B cell (primary cell): Measurements from ENCODE around the gene ABCA9. TPM values are rescaled to one million over a fixed set of nuclear protein-coding genes. Genes with fewer than 3 reads are reported as not detected.

Source experiments
- ATAC-seq: fragments of 200-7000 bp; cut with Tn5 transposase; one replicate; pipeline ENCODE4 v1.10.0; 2021; ENCODE audit warnings: low read depth, mild to moderate bottlenecking, moderate number of reproducible peaks, moderate library complexity
- CTCF ChIA-PET: fragments of 350-600 bp; sonication (Branson Sonifier 250); formaldehyde crosslinking; loops from one replicate; lab custom pipeline; 2021; ENCODE audit warnings: antibody characterized with exemption, inconsistent platforms; lab: Charles Lee
- POLR2A ChIA-PET: fragments of 350-600 bp; sonication (Branson Sonifier 250); formaldehyde crosslinking; loops from one replicate; lab custom pipeline; 2021; ENCODE audit warnings: antibody characterized with exemption; lab: Charles Lee
- DNase-seq: peaks from one replicate; pipeline ENCODE4 v3.0.0; 2013
- H2AFZ ChIP-seq: 2 replicates; pipeline ENCODE4 v1.6.1; 2012; ENCODE audit warnings: mild to moderate bottlenecking, low read depth, low read length; ENCODE audit not compliant: insufficient read depth, poor library complexity, severe bottlenecking
- H3K27ac ChIP-seq, 2 donors: 1 replicate in 1 of 2; 2 replicates in 1 of 2; pipeline ENCODE4 v1.5.1; 2012 to 2013; ENCODE audit warnings: low read length in 2 of 2, mild to moderate bottlenecking in 2 of 2, moderate library complexity in 1 of 2
- H3K27me3 ChIP-seq, 4 experiments: fragments of 200-600 bp in 1 of 4; sonication (generic) in 1 of 4; replicated peaks in 1 of 4; 1 replicate in 2 of 4; 2 replicates in 2 of 4; pipeline versions ENCODE4 v1.6.1 to v1.7.0; 2013 to 2016; ENCODE audit warnings: low read length in 3 of 4, mild to moderate bottlenecking in 2 of 4, mixed read lengths in 1 of 4, moderate library complexity in 1 of 4; ENCODE audit not compliant: insufficient read depth in 4 of 4, control insufficient read depth in 3 of 4; ENCODE audit errors: control extremely low read depth in 1 of 4
- H3K36me3 ChIP-seq, 2 experiments: replicated peaks in 1 of 2; 1 replicate in 1 of 2; 2 replicates in 1 of 2; pipeline versions ENCODE4 v1.6.1 to v1.7.1; 2013; ENCODE audit warnings: low read length in 1 of 2; ENCODE audit not compliant: insufficient read depth in 2 of 2, control insufficient read depth in 1 of 2; ENCODE audit errors: control extremely low read depth in 1 of 2, extremely low read depth in 1 of 2
- H3K4me1 ChIP-seq, 2 donors: fragments of 200-600 bp in 1 of 2; sonication (generic) in 1 of 2; 1 replicate in 1 of 2; 2 replicates in 1 of 2; pipeline versions ENCODE4 v1.5.1 to v1.6.1; 2013 to 2017; ENCODE audit warnings: low read length in 2 of 2; ENCODE audit not compliant: control insufficient read depth in 2 of 2, insufficient read depth in 2 of 2
- H3K4me2 ChIP-seq: replicated peaks from 2 replicates; pipeline ENCODE3; 2012; ENCODE audit warnings: mild to moderate bottlenecking, low read depth, low read length; ENCODE audit not compliant: poor library complexity, severe bottlenecking
- H3K4me3 ChIP-seq, 5 experiments: fragments of 200-600 bp in 1 of 5; sonication (generic) in 1 of 5; 1 replicate in 3 of 5; 2 replicates in 2 of 5; pipeline versions ENCODE4 v1.5.1 to v1.7.0; 2011 to 2016; ENCODE audit warnings: low read length in 4 of 5, mild to moderate bottlenecking in 4 of 5, low read depth in 2 of 5, control low read depth in 1 of 5, moderate library complexity in 1 of 5; ENCODE audit not compliant: insufficient read depth in 1 of 5; ENCODE audit errors: control extremely low read depth in 1 of 5, extremely low read depth in 1 of 5
- H3K79me2 ChIP-seq: fragments of 200-600 bp; sonication (generic); one replicate; pipeline ENCODE4 v1.6.0; 2016; ENCODE audit warnings: low read length; ENCODE audit not compliant: control insufficient read depth, insufficient read depth
- H3K9ac ChIP-seq: fragments of 200-600 bp; sonication (generic); 2 replicates; pipeline ENCODE4 v1.6.1; 2017; ENCODE audit warnings: mild to moderate bottlenecking, low read length, moderate library complexity
- H3K9me3 ChIP-seq, 3 donors: one replicate each; pipeline versions ENCODE4 v1.6.1 to v1.7.1; 2013; ENCODE audit warnings: low read length in 2 of 3; ENCODE audit not compliant: control insufficient read depth in 2 of 3, insufficient read depth in 1 of 3; ENCODE audit errors: control extremely low read depth in 1 of 3
- H4K20me1 ChIP-seq: 2 replicates; pipeline ENCODE4 v1.6.0; 2012; ENCODE audit warnings: mild to moderate bottlenecking, low read length; ENCODE audit not compliant: insufficient read depth, control insufficient read depth, poor library complexity, severe bottlenecking
- H3K27ac Mint-ChIP-seq: one replicate; pipeline ENCODE4 v1.8.0; 2021; ENCODE audit warnings: mixed read lengths
- H3K27me3 Mint-ChIP-seq: one replicate; pipeline ENCODE4 v1.8.0; 2021; ENCODE audit warnings: mixed read lengths
- H3K4me1 Mint-ChIP-seq: one replicate; pipeline ENCODE4 v1.8.0; 2021; ENCODE audit warnings: mixed read lengths
- H3K4me3 Mint-ChIP-seq: one replicate; pipeline ENCODE4 v1.8.0; 2021; ENCODE audit warnings: mixed read lengths
- H3K9me3 Mint-ChIP-seq: one replicate; pipeline ENCODE4 v1.8.0; 2022; ENCODE audit warnings: mixed read lengths; ENCODE audit not compliant: insufficient read depth
- EZH2 ChIP-seq: IDR thresholded peaks from 2 replicates; pipeline ENCODE4 v1.6.1; 2012; ENCODE audit warnings: borderline replicate concordance, low read depth, mild to moderate bottlenecking, moderate library complexity, low read length; ENCODE audit not compliant: insufficient read depth, poor library complexity, severe bottlenecking
- WGBS: methylation state at CpG from one replicate; pipeline ENCODE4 v1.1.5; 2013; ENCODE audit warnings: missing lambda C conversion rate; ENCODE audit not compliant: insufficient coverage; 5-methylcytosine and 5-hydroxymethylcytosine counted together
- intact Hi-C: fragments of 100-400 bp; cut with micrococcal nuclease; formaldehyde crosslinking; loops from one replicate; pipeline ENCODE4 v1.10.0; 2022
- polyA plus RNA-seq: library from polyadenylated mRNA; depleted of rRNA; stranded (reverse); fragments of >200 nt; gene quantifications from 2 replicates; pipeline ENCODE4 v1.2.3, GENCODE V29; 2012
- small RNA-seq: library from RNA; depleted of rRNA; stranded (forward); fragments of <200 nt; gene quantifications from one replicate; pipeline ENCODE3, GENCODE V24; 2012; ENCODE audit warnings: low replicate concordance, low read depth; ENCODE audit not compliant: insufficient read length
- total RNA-seq, 2 donors: library from RNA; stranded (reverse); fragments of 120-200 nt in 1 of 2; gene quantifications; 1 replicate in 1 of 2; 2 replicates in 1 of 2; pipeline versions ENCODE4 v1.2.3 to v1.2.4, GENCODE V29; 2013 to 2022
- TF ChIP-seq, protein P1 (sequence below): fragments of 200-600 bp; IDR thresholded peaks from one replicate; pipeline ENCODE4 v1.8.0; 2022; ENCODE audit warnings: antibody characterized with exemption, mild to moderate bottlenecking

ABCA9 gene
- total and polyA plus RNA-seq, 2 donors (not counting 1 experiment from before 2014, with no cell fraction given), result 0.06 to 0.91 TPM

DNA sequence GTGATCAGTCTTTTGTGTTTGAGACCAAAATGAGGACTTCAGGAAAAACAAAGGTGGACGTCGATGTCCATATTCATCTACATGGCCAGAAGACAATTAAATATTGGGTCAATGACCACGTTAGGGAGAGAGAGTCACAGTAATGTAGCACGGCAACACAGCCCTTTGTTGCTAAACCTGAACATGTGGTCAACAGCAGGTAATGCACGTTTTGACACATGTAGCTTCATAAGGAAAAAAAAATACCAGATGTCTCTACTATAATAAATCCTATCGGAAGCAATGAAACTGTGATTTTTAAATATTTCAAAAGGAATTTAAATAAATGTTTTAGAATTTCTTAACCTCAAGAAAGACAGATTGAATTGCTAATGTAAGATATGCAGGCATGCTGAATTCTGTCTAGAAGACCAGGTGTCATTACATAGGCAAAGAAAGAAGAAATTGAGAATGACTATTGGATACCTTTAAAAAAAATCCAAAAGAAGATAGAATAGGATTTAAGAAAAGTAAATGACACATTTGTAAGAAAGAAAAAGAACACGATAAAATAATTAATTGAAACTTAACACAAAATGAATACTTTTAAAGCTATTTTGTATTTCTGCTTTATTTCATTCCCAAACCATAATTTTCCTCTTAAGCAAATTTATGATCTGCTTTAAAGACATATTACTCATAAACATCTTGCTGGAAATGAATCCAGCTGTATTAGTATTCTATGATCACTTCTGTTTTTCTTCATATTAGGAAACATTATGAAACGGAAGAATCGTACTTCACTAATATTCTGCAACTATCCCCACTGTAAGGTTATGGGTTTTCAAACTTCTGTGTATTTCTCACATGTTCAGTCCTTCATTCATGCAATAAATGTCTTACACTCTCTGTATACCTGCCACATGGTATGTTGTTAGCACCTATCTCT, 135.7 kb downstream of the ABCA9 start:
- ATAC-seq (no peak), DNase-seq (no peak)
- no peak overlapping the region for H3K4me3 Mint-ChIP-seq
- peaks cover 3% of the 10 kb centered on the region for H3K27me3 Mint-ChIP-seq
- Histone ChIP-seq H3K4me3 (no peak overlapping the region), H3K27me3 (no peaks in the 10 kb centered on the region), H3K27ac (no peak overlapping the region), H3K79me2 (no peaks in the 10 kb centered on the region), H3K9me3 (no peaks in the 10 kb centered on the region), H3K4me1 (no peaks in the 10 kb centered on the region), H2AFZ (no peak overlapping the region), H3K9ac (no peak overlapping the region), H3K36me3 (no peaks in the 10 kb centered on the region), H4K20me1 (no peaks in the 10 kb centered on the region), H3K4me2 (no peak overlapping the region)
- no peaks in the 10 kb centered on the region for H3K4me1 Mint-ChIP-seq
- POLR2A ChIA-PET, result no interaction called here
- TF ChIP-seq, protein P1, sequence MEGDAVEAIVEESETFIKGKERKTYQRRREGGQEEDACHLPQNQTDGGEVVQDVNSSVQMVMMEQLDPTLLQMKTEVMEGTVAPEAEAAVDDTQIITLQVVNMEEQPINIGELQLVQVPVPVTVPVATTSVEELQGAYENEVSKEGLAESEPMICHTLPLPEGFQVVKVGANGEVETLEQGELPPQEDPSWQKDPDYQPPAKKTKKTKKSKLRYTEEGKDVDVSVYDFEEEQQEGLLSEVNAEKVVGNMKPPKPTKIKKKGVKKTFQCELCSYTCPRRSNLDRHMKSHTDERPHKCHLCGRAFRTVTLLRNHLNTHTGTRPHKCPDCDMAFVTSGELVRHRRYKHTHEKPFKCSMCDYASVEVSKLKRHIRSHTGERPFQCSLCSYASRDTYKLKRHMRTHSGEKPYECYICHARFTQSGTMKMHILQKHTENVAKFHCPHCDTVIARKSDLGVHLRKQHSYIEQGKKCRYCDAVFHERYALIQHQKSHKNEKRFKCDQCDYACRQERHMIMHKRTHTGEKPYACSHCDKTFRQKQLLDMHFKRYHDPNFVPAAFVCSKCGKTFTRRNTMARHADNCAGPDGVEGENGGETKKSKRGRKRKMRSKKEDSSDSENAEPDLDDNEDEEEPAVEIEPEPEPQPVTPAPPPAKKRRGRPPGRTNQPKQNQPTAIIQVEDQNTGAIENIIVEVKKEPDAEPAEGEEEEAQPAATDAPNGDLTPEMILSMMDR, result no peak
- no peak for TF ChIP-seq EZH2
- intact Hi-C loops, result no loop called here
- CTCF ChIA-PET, result no interaction called here
- H3K9me3 Mint-ChIP-seq, result peaks cover under 1% of the 10 kb centered on the region
- 100% methylated on average over 2 of the region's 9 CpGs for WGBS
- no peak overlapping the region for H3K27ac Mint-ChIP-seq

Small RNA genes lying within 50 kb of the gene (small RNA-seq; reads per million reads assigned to genes)
- gene MIR4524B, result not detected

Other genes with a start within 250 kb of the ABCA9 start
- gene ABCA8, start 105.5 kb downstream of the ABCA9 start, total RNA-seq, result not detected in 2 replicates
- not detected in 2 replicates for gene ABCA8, start 105.5 kb downstream of the ABCA9 start, polyA plus RNA-seq
- gene ABCA6, start 81.0 kb upstream of the ABCA9 start, total RNA-seq, result 0.75 and 1.4 TPM in 2 replicates
- gene ABCA6, start 81.0 kb upstream of the ABCA9 start, polyA plus RNA-seq, result 0.18 and 0.46 TPM in 2 replicates
- gene ABCA10, start 167.9 kb upstream of the ABCA9 start, total RNA-seq, result 1.9 and 3.2 TPM in 2 replicates
- gene ABCA10, start 167.9 kb upstream of the ABCA9 start, polyA plus RNA-seq, result 0.55 and 0.69 TPM in 2 replicates